Ishikawa (cell line): Measurements from ENCODE around the gene TOX2.

Experiments used
- CEBPB ChIP-seq: IDR thresholded peaks from 2 replicates; pipeline ENCODE4 v1.6.1; 2012
- CREB1 ChIP-seq: IDR thresholded peaks from 2 replicates; pipeline ENCODE4 v1.6.1; 2012; ENCODE audit warnings: low read depth
- EGR1 ChIP-seq: IDR thresholded peaks from 2 replicates; pipeline ENCODE4 v1.6.1; 2012
- EP300 ChIP-seq: IDR thresholded peaks from 2 replicates; pipeline ENCODE4 v1.6.1; 2012; ENCODE audit warnings: borderline replicate concordance
- FOXM1 ChIP-seq: IDR thresholded peaks from 2 replicates; pipeline ENCODE4 v1.6.1; 2012; ENCODE audit warnings: low read depth, borderline replicate concordance
- MAX ChIP-seq: IDR thresholded peaks from 2 replicates; pipeline ENCODE4 v1.6.1; 2012
- NFIC ChIP-seq: IDR thresholded peaks from 2 replicates; pipeline ENCODE4 v1.6.1; 2012
- RAD21 ChIP-seq: IDR thresholded peaks from 2 replicates; pipeline ENCODE4 v1.6.1; 2012; ENCODE audit warnings: low read depth
- REST ChIP-seq: IDR thresholded peaks from 2 replicates; pipeline ENCODE4 v1.6.1; 2012; ENCODE audit warnings: low read depth, mild to moderate bottlenecking
- TAF1 ChIP-seq: IDR thresholded peaks from 2 replicates; pipeline ENCODE4 v1.6.1; 2012; ENCODE audit warnings: low read depth, mild to moderate bottlenecking
- TCF12 ChIP-seq: IDR thresholded peaks from 2 replicates; pipeline ENCODE4 v1.6.1; 2012; ENCODE audit warnings: low read depth
- TEAD4 ChIP-seq: IDR thresholded peaks from 2 replicates; pipeline ENCODE4 v1.6.1; 2012
- USF1 ChIP-seq: IDR thresholded peaks from 2 replicates; pipeline ENCODE4 v1.6.1; 2012
- YY1 ChIP-seq: IDR thresholded peaks from 2 replicates; pipeline ENCODE4 v1.6.1; 2012; ENCODE audit warnings: low read depth
- ZBTB7A ChIP-seq: IDR thresholded peaks from 2 replicates; pipeline ENCODE4 v1.6.1; 2012; ENCODE audit warnings: low read depth

The TOX2 gene

GRCh38 chr20:44030394-44030793 is 115.7 kb downstream of the TOX2 start:
- TF ChIP-seq ZBTB7A: no peak
- TF ChIP-seq CEBPB: no peak
- TF ChIP-seq TCF12: no peak

- TF ChIP-seq REST: no peak
- TF ChIP-seq ZBTB7A: no peak
- no peak for TF ChIP-seq EP300
- no peak for TF ChIP-seq TAF1
- no peak for TF ChIP-seq CEBPB
- TF ChIP-seq YY1: no peak
- TF ChIP-seq FOXM1: no peak
- no peak for TF ChIP-seq TEAD4
- no peak for TF ChIP-seq NFIC
- no peak for TF ChIP-seq EGR1
- TF ChIP-seq RAD21: no peak
- no peak for TF ChIP-seq USF1
- TF ChIP-seq MAX: no peak
- TF ChIP-seq TCF12: no peak
- TF ChIP-seq CREB1: no peak
Measured at GRCh38 chr20:44031001-44031574, 116.4 kb downstream of the TOX2 start.

- TF ChIP-seq TCF12 (no peak), RAD21 (no peak), TAF1 (no peak), EGR1 (no peak), EP300 (no peak), USF1 (no peak), FOXM1 (no peak), REST (no peak), NFIC (no peak), YY1 (no peak), CEBPB (no peak), ZBTB7A (no peak), TEAD4 (no peak), CREB1 (no peak), MAX (no peak)
Measured at GRCh38 chr20:44031781-44032582, 117.3 kb downstream of the TOX2 start.

GRCh38 chr20:44032583-44033331 is 118.1 kb downstream of the TOX2 start:
- TF ChIP-seq USF1 (no peak), CEBPB (no peak), EGR1 (no peak), FOXM1 (no peak), YY1 (no peak), RAD21 (no peak), ZBTB7A (no peak), REST (no peak), TAF1 (no peak), TEAD4 (no peak), EP300 (no peak), CREB1 (no peak), MAX (no peak), NFIC (no peak), TCF12 (no peak)
